Measurements from ENCODE around the gene C11orf42.

Gene C11orf42

DNA sequence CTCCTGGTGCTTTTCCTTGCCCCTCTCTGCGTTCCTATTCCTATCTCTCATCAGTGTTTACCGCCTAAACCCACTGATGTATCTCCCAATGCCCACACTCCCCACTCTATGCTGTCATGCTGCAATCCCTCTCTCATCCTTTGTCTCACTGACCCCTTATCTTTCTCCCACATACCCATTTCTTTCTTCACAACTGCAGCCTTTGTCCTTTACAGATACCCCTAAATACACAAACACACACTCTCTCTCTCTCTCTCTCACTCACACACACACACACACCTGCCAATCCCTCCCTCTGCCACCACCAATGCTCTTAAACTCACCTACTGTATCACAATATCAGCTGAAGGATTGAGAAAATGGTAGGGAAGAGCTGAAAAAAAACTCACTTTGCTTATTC, 29.9 kb upstream of the C11orf42 start:
- DNase-seq (no peak), ATAC-seq (ENCODE audit: insufficient read depth, low read depth) (no peak)
- Histone ChIP-seq H4K20me1 (ENCODE audit: insufficient read depth, low read length) (no peaks in the 10 kb centered on the region), H3K9me3 (ENCODE audit: insufficient read depth, low read length, severe bottlenecking) (no peaks in the 10 kb centered on the region), H3K79me2 (ENCODE audit: insufficient read depth, low read length) (no peaks in the 10 kb centered on the region), H3K4me2 (ENCODE audit: insufficient read depth, low read length) (no peak overlapping the region), H3K4me1 (ENCODE audit: insufficient read depth, low read length) (no peaks in the 10 kb centered on the region), H3K4me3 (ENCODE audit: low read depth in 1 of 2, low read length in 2 of 2) (no peak overlapping the region), H3K27ac (ENCODE audit: low read length) (no peak overlapping the region), H3K27me3 (ENCODE audit: insufficient read depth, low read length, poor library complexity) (peaks cover 7% of the 10 kb centered on the region), H3K9ac (ENCODE audit: low read depth, low read length) (no peak overlapping the region), H2AFZ (ENCODE audit: low read depth, low read length) (no peak overlapping the region), H3K36me3 (ENCODE audit: insufficient read depth, low read length) (no peaks in the 10 kb centered on the region)
- TF ChIP-seq EZH2 (IDR thresholded peaks at IDR 0.05; ENCODE audit: borderline replicate concordance, low read depth, low read length, severe bottlenecking): no peak
- TF ChIP-seq, protein P1, sequence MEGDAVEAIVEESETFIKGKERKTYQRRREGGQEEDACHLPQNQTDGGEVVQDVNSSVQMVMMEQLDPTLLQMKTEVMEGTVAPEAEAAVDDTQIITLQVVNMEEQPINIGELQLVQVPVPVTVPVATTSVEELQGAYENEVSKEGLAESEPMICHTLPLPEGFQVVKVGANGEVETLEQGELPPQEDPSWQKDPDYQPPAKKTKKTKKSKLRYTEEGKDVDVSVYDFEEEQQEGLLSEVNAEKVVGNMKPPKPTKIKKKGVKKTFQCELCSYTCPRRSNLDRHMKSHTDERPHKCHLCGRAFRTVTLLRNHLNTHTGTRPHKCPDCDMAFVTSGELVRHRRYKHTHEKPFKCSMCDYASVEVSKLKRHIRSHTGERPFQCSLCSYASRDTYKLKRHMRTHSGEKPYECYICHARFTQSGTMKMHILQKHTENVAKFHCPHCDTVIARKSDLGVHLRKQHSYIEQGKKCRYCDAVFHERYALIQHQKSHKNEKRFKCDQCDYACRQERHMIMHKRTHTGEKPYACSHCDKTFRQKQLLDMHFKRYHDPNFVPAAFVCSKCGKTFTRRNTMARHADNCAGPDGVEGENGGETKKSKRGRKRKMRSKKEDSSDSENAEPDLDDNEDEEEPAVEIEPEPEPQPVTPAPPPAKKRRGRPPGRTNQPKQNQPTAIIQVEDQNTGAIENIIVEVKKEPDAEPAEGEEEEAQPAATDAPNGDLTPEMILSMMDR (IDR thresholded peaks at IDR 0.05; ENCODE audit: borderline replicate concordance, extremely low read depth, low read length, poor library complexity, severe bottlenecking): no peak

DNA sequence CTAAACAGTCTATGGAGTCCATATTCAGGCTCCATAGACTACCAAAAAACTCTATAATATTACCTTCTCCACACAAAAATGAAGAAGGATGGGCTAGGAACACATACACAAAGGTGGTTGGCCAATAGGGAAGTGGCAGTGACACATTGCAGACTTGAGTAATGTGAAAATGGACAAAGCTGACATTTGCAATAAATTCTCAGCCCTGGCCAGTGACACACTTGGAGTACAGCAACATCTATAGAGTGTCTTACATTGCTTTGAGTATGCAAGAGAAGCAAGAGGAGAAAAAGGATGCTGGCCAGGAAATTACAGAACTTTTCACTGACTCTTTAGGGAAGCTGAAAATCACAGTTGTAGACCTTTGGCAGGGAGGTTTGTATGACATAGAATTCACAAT, 13.6 kb upstream of the C11orf42 start:
- no peak for DNase-seq
- TF ChIP-seq EZH2 (IDR thresholded peaks at IDR 0.05; ENCODE audit: borderline replicate concordance, low read depth, low read length, severe bottlenecking): no peak
- TF ChIP-seq, protein P1 (IDR thresholded peaks at IDR 0.05; ENCODE audit: borderline replicate concordance, extremely low read depth, low read length, poor library complexity, severe bottlenecking): no peak
- Histone ChIP-seq H3K4me3 (ENCODE audit: low read depth in 1 of 2, low read length in 2 of 2) (no peak overlapping the region), H3K27me3 (ENCODE audit: insufficient read depth, low read length, poor library complexity) (no peaks in the 10 kb centered on the region), H3K9me3 (ENCODE audit: insufficient read depth, low read length, severe bottlenecking) (no peaks in the 10 kb centered on the region), H3K9ac (ENCODE audit: low read depth, low read length) (no peak overlapping the region), H2AFZ (ENCODE audit: low read depth, low read length) (no peak overlapping the region), H3K79me2 (ENCODE audit: insufficient read depth, low read length) (no peaks in the 10 kb centered on the region), H3K27ac (ENCODE audit: low read length) (no peak overlapping the region), H3K4me2 (ENCODE audit: insufficient read depth, low read length) (no peak overlapping the region), H3K4me1 (ENCODE audit: insufficient read depth, low read length) (no peaks in the 10 kb centered on the region), H3K36me3 (ENCODE audit: insufficient read depth, low read length) (no peaks in the 10 kb centered on the region), H4K20me1 (ENCODE audit: insufficient read depth, low read length) (no peaks in the 10 kb centered on the region)
- no peak for ATAC-seq (ENCODE audit: insufficient read depth, low read depth)

DNA sequence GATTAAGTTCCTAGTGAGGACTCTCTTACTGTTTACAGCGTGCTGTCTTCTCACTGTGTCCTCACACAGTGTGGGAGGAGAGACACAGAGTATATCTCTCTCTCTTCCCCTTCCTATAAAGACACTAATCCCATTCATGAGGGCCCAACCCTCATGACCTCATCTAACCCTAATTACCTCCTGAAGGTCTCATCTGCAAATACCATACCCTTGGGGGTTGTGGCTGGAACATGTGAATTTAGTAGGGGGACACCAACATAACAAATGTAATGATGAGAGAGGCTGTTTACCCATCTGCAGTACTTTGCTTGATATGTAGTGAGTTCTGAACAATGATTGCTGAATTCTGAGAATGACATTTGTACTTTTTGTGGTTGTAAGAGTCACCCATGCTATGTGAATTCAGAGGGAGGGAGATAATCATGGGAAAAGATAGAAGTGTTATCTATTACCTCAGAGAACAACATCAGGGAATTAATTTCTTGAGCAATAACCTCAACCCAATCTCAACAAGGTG, 11.2 kb upstream of the C11orf42 start:
- H3K9ac ChIP-seq (ENCODE audit: low read depth, low read length): no peak overlapping the region
- no peaks in the 10 kb centered on the region for H3K27me3 ChIP-seq (ENCODE audit: insufficient read depth, low read length, poor library complexity)
- no peak for ATAC-seq (ENCODE audit: insufficient read depth, low read depth)
- H3K36me3 ChIP-seq (ENCODE audit: insufficient read depth, low read length): no peaks in the 10 kb centered on the region
- TF ChIP-seq, protein P1 (IDR thresholded peaks at IDR 0.05; ENCODE audit: borderline replicate concordance, extremely low read depth, low read length, poor library complexity, severe bottlenecking): no peak
- TF ChIP-seq EZH2 (IDR thresholded peaks at IDR 0.05; ENCODE audit: borderline replicate concordance, low read depth, low read length, severe bottlenecking): no peak
- H3K9me3 ChIP-seq (ENCODE audit: insufficient read depth, low read length, severe bottlenecking): no peaks in the 10 kb centered on the region
- no peak for DNase-seq
- no peaks in the 10 kb centered on the region for H4K20me1 ChIP-seq (ENCODE audit: insufficient read depth, low read length)
- H3K79me2 ChIP-seq (ENCODE audit: insufficient read depth, low read length): no peaks in the 10 kb centered on the region
- H3K4me2 ChIP-seq (ENCODE audit: insufficient read depth, low read length): no peak overlapping the region
- no peak overlapping the region for H2AFZ ChIP-seq (ENCODE audit: low read depth, low read length)
- H3K4me3 ChIP-seq (ENCODE audit: low read depth in 1 of 2, low read length in 2 of 2): no peak overlapping the region
- no peaks in the 10 kb centered on the region for H3K4me1 ChIP-seq (ENCODE audit: insufficient read depth, low read length)
- no peak overlapping the region for H3K27ac ChIP-seq (ENCODE audit: low read length)

DNA sequence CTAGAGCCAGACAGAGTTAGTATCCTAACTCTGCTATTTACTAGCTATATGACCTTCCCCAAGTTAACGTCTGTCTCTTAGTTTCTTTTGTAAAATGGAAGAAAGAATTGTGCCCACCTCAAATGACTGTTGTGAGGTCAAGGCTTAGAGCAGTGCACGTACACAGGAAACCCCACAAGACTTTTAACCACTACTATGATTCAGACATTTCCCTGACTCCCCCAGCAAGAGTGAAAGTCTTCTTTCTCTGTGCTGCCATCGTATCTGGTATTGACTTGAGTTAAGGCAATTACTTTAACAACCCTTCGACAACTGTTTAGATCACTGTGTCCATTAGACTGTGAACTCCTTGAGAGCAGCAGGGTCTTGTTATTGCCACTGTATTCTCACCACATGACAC, 9.0 kb upstream of the C11orf42 start:
- Histone ChIP-seq H3K27me3 (ENCODE audit: insufficient read depth, low read length, poor library complexity) (no peaks in the 10 kb centered on the region), H3K36me3 (ENCODE audit: insufficient read depth, low read length) (no peaks in the 10 kb centered on the region), H3K4me1 (ENCODE audit: insufficient read depth, low read length) (no peaks in the 10 kb centered on the region), H3K4me2 (ENCODE audit: insufficient read depth, low read length) (no peak overlapping the region), H3K4me3 (ENCODE audit: low read depth in 1 of 2, low read length in 2 of 2) (no peak overlapping the region), H4K20me1 (ENCODE audit: insufficient read depth, low read length) (no peaks in the 10 kb centered on the region), H3K79me2 (ENCODE audit: insufficient read depth, low read length) (no peaks in the 10 kb centered on the region), H3K9me3 (ENCODE audit: insufficient read depth, low read length, severe bottlenecking) (no peaks in the 10 kb centered on the region), H3K27ac (ENCODE audit: low read length) (no peak overlapping the region), H2AFZ (ENCODE audit: low read depth, low read length) (no peak overlapping the region), H3K9ac (ENCODE audit: low read depth, low read length) (no peak overlapping the region)
- TF ChIP-seq EZH2 (IDR thresholded peaks at IDR 0.05; ENCODE audit: borderline replicate concordance, low read depth, low read length, severe bottlenecking): no peak
- TF ChIP-seq, protein P1 (IDR thresholded peaks at IDR 0.05; ENCODE audit: borderline replicate concordance, extremely low read depth, low read length, poor library complexity, severe bottlenecking): no peak
- DNase-seq (no peak), ATAC-seq (ENCODE audit: insufficient read depth, low read depth) (0 out of 3 replicates have a peak, but pooled peaks have one; percentile 22)

Data from DND-41 (cell line).